Stimulated activated CD8-positive, alpha-beta memory T cell treated with anti-CD3 and anti-CD28 coated beads, Interleukin-12 subunit alpha, Interleukin-12 subunit beta, amount 100 ng/mL, for 1 hour (primary cell): Measurements from ENCODE around the gene NPRL2.

ENCODE experiments used
- DNase-seq: peaks from one replicate; pipeline ENCODE4 v3.0.0-alpha.2; 2020; ENCODE audit warnings: low read depth

The NPRL2 gene

DNA sequence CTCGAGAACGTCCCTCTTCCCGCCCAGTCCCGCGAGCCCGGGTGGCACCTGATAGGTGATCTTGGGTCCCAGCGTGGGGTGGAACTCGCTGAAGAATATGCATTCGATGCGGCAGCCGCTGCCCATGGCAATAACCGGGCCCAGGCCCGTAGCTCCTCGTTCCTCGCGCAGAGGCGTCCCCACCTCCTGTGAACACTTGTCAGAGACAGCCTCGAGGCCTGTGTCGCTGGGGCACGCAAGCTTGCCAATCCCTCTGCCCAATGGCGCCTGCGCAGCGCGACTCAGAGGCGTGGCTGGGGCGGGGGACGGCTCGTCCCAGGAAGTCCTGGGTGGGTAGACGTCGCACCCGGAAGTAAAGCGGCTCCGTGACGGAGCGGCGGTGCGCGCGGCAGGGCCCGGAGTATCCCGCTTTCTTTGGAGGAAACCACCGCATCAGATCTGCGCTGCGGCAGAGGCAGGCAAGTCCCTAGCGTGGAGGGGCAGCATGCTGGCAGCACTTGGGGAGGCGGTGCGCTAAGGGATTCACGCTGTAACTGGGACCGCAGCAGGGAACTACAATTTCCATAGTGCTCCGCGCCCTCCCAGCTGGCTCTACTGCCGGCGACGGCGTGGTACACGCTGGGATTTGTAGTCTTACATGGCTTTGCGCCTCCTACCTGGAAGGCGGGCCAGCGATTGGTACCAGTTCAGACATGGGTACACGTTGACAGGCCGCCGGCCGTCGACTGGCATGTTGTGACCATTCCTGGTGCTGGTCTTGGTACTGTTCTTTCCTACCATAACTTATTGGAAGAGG, at the start of gene NPRL2, which contains the start of gene CYB561D2:
Gene NPRL2 (minus strand): TSS at position 249 of the 796 bp plus-strand sequence. CDS start 123 bp downstream, at position 126.
Gene CYB561D2 (plus strand): TSS at position 336 of the 796 bp plus-strand sequence. CDS start 572 bp downstream, outside the sequence.
- peak; percentile 98 for DNase-seq

DNA sequence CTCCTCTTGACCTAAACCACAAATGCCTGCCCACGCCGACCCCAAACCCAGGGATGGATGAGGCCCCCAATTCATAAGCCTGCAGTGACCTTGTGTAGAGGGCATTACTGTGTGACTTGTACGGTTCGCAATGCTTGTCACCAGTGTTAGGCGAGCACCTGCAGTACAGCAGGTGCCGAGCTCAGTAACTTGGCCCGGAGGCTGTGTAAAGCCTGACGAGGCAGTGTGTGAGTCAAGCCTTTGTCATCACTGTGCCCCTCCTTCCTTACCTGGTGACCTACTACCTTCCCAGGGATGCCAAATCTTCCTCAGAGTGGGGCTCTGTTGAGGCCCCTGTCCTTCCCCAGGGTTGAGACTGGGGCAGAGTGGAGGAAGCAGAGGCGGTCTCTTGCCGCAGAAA, 45.9 kb upstream of the NPRL2 start:
- no peak for DNase-seq

DNA sequence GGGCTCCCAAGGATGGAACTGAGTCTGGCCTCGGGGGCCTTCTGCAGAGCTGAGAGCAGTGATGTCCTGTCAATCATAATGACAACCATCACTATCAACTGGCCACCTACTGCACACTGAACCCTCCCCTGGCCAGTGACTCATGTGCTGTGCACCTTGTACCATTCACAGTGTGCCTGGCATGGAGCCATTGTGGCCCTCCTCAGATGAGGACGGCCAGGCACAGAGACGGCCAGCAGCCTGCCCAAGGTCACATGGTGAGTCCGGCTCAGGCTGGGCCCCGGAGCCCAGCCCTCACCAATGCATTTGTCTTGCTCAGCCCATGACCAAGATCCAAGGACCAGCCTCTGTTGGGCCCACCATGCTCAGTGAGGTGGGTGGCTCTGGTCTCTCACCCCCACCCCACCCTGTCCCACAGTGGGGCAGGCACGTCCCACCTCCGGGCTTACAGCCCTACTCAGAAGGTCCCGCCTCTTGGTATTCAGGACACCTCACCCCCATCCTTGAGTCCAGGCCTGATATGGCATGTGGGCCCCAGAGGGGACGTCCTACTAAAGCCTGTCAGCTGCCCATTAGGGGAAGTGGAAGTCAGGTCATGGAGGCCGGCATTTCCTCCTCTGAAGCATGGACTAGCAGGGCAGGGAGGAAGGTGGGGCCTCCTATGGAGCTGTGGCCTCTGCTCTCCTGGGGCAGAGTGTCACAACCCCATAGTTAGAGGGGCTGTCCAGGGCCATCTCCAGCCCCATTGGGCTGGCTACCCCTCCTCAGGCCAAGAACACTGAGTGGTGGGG, 44.7 kb upstream of the NPRL2 start:
- DNase-seq, result no peak

DNA sequence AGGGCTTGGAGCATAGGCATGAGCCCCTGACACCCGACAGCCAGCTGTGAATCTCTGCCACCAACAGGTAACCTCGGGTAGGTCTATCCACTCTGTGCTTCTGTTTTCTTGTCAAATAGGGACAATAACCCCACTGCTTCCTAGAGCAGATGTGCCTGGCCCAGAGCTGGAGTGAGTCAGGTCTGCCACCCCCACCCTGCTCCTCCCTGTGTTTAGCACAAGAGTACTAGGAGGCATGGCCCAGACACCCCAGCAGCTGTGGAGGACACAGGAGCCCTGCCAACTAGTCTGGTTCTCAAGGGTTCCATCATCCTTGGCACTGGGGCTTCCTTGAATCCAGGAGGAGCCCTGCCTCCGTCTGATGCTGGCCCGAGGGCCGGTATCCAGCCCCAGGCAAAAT, 42.5 kb upstream of the NPRL2 start:
- DNase-seq, result no peak

DNA sequence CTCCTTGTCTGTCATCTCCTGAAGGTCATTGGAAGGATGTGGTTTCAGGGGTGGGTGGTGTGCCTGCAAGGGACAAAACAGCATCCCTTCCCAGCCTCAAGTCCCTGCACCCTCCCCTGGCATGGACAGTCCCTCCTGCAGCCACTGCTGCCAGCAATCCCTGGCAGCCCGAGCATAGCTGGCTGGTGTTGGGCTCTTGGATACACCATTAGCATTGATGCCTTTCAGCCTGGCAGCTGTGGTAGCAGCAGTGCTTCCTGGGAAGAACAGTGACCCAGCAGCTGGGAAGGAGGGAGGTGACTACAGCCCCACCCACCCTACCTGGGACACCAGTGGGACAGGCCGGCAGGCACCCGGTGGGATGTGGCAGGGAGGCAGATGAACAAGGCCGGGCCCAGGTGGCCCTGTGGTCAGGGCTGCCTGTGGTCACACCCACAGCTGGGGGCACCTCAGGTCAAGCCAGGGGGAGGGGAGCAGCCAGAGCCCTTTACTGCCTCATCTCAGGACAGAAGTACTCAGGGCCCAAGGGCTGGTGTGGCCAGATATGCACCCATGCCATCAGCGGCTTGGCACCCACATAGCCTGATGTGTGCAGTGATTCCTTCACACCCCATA, 41.6 kb upstream of the NPRL2 start:
- no peak for DNase-seq

DNA sequence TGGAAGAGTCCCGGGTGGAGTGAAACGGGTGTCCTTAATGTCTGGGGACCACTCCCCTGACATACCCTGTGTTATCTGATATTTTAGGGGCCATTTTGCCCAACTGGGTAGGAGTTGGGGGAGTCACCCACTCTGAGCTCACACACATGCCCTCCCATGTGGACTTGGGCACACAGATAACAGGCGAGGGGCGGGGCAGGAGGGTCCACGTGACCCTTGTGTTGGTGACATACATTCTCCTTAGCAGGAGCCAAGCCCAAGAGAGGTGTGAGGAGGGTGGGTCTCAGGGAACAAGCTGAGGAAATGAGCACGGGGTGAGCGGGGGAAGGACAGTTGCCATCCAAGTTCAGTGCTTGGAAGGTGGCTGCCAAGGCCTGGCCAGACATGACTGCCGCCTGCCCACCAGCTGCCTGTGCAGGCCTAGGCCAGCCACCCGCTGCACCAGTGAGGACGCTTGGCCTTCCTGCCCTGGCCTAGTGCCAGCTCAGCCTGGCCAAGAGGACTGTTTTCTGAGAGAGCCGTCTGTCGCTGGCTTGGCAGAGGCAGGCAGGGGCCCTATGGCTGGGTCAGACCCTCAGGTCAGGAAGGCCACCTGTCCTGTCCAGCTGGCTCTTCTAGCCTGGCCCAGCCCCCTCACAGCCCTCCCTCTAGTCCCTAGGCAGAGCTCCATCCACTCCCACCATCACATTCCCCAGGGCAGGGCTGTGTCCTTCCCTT, 40.1 kb upstream of the NPRL2 start:
- DNase-seq, result no peak

DNA sequence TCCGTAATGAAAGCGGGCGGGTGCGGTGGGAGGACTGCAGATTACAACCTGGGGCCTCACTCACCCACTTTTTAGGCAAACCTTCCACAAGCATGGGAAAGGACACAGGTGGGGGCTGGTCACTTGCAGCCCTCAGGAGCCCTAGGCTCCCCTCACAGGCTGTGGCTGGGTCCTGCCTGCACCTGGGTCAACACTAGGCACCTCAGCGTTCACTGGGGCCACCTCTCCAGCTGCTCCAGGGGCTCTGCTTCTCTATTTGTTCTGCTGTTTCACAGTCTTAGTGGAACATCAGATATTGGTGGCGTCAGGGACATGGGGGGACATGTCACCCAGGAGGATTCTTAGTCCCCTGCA, 38.8 kb upstream of the NPRL2 start:
- no peak for DNase-seq

DNA sequence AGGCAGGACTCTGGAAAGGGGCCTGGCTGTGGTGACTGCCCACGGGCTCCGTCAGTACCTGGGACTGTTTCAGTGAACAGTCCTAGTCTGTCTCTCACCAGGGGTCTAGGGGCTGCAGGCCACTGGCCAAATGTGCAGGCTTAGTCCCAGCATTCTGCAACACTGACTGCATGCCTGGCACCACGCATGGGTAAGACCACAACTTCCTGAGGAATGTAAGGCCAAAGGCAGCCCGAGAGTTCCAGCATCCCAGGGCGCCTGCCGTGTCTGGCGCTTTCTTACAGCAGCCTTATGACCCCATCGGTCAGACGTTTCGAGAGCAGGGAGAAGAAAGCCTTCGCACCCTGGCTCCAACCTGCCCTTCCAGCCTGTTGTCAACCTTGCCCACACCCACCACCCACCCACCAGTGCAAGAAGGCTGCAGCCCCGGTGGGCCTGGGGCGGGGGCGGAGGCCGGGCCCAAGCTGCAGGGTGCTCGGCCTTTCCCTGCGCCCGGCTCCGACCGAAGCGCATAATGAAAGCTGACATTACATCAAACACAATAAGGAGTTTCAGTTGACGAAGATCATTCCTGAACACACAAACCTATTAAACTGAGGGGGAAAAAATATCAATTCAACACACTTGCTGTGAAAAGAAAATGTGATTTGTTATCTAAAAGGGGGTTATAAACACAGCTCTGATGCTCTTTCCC, 38.3 kb upstream of the NPRL2 start:
- no peak for DNase-seq

DNA sequence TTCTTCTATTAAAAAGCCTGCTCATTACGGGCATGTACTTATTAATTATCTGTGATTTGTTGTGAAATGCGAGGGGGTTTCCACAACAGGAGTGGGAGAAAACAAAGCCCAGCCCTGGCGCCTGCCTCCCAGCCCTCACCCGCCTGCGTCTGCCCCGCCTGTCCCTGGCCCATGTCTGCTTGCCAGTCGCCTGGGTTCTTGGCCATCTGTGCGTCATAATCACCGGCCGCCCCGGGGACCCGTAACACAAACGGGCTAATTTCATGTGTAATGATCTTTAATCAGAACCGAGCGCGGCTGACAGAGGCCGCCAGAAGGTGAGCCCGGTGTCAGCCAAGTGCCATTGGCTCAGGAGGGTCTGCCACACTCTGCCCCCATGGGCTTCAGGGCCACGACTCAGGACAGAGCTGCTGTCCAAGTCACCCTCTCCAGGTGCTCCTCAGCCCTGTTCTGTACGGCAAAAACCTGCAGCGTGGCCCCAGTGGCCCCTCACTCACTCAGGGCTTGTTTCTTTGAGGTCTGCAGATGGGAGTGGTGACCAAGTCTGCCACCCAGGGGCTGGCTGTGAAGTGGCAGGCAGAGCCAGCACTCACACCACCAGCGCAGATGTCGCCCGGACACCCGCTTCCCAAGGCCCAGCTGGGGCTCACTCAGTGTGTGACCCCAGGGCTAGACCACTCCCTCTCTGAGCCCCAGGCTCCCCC, 37.6 kb upstream of the NPRL2 start:
- DNase-seq, result no peak

DNA sequence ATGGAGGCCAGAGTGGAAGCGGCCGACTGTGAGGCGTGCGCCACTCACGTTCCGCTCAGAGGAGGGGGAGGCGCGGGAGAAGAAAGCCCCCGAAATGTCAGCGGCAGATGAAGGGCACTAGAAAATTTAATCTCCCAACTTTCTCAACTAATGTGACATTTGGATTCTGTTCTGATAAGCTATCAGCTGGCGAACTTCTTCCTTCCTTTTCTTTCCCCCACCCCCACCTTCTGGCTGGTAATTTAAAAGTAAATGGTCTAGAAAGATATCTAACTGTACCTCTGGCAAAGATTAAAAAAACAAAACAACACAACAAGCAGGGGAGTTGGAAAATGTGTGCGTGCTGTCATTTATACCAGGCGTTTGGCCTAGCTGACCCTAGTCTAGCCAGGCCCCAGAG, 35.2 kb upstream of the NPRL2 start:
- DNase-seq, result no peak

DNA sequence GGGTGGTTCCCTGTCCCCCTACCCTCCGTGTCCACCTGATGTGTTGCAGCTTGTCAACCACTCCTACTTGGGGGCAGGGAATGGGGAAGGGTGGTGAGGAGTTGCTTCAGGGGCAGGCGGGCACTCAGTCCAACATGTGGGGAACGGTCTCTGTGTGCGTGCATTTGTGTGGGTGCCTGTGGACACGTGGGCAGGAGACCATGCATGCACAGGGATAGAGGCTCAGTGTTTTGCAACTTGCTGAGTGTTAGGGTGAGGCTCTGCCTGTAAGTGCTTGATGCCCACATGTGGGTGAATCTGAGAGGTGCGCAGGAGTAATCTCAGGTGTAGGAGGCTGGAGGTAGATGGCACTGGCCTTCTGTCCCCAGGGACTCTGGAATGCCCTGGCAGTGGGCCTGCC, 33.2 kb upstream of the NPRL2 start:
- no peak for DNase-seq

DNA sequence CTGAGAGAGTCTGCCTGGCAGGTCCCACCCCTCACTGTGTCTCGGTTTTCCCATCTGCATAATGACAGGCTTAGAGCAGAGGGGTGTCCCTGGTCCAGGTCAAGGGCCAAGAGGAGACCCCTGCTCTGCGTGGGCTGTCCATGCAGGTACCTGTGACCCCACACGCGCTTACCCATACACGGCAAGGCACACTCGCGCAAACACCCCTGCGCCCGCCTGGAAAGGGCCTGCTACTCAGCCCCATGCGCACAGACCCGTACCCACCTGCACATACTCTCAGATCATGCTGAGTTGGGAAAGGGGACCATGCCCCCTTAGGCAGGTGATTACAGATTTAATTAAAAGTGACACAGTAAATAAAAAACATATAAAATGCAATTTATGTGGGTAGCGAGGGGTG, 32.1 kb upstream of the NPRL2 start:
- DNase-seq, result no peak

DNA sequence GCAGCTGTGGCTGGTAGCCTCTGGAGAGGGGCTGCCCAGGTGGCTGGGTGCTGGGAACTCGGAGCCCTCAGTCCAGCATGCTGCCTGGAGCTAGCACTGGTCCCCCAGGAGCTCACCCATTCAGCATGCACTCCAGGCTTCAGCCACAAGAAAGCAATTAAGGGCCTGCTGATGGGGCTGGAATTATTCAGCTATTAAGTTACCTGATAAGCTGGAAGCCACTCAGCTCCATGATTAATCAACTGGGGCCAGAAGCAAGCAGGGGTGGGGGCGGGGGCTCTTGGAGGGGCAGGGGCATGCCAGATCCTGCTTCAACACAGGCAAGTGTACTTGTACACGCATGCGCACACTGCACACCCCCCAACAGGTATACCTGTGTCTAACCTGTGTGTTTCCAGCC, 30.8 kb upstream of the NPRL2 start:
- DNase-seq, result no peak

DNA sequence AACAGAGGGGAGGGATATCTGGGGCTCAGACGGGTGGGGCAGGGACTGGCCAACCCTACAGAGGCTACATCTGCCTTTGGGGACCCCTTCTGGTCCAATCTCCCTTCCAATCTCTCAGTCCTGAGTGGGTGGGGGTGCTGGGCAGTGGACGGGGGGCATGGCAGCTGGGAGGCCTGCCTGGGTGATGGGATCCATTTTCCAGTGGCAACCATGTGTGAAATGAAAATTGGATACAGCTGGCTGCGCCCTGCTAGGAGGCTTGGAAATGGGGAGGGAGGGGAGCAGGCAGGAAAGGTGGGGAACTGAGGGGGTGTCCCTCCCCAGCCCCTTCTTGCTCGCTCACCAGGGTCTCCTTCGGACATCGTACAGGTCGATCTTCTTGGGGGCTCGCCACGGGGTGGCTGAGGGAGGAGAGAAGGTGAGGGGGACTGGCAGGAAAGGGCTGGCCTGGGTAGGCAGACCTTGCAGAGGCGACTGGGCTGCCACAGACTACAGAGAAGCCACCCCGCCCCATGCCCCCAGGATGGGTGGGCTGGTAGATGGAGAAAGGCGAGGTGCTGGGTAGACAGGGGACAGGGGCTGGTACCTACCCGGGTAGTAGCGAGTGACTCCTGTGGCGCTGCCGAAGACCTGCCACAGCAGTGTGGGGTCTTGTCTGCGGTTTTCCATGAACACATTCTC, 30.0 kb upstream of the NPRL2 start:
- no peak for DNase-seq

DNA sequence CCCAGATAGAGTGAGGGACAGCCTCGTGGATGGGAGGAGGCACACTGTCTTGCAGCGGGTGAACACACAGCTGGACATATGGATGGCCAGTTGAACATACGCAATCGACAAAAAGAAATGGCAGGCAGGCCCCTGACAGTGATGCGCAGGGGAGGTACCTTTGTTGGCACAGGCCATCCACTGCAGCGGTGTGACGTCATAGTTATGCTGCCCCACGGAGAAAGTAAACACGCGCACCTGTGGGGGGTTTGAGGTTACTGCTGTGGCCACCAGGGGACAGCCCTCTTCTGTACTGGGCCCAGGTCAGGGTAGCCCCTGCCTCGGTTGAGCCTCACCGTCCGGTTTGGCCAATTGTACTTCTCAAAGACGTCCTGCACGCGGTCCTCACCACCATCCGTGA, 28.2 kb upstream of the NPRL2 start:
- DNase-seq, result no peak

DNA sequence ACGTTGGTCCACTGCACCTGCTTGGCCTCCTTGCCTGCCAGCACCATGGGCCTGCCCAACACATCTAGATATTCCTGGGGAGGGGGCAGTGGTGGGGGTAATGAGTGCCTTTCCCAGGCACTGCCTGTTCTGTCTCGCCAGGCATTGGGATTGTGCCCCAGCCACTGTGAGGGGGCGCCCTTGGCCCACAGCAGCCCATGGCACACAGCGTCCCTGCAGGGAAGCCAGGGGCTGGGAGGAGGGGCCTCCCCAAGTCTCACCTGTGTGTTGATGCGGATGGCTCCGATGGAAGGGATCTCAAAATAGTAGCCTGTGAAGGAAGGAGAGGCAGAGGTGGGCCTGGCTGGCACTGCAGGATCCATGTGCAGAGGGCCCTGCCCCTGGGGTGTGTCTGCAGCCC, 27.4 kb upstream of the NPRL2 start:
- no peak for DNase-seq

DNA sequence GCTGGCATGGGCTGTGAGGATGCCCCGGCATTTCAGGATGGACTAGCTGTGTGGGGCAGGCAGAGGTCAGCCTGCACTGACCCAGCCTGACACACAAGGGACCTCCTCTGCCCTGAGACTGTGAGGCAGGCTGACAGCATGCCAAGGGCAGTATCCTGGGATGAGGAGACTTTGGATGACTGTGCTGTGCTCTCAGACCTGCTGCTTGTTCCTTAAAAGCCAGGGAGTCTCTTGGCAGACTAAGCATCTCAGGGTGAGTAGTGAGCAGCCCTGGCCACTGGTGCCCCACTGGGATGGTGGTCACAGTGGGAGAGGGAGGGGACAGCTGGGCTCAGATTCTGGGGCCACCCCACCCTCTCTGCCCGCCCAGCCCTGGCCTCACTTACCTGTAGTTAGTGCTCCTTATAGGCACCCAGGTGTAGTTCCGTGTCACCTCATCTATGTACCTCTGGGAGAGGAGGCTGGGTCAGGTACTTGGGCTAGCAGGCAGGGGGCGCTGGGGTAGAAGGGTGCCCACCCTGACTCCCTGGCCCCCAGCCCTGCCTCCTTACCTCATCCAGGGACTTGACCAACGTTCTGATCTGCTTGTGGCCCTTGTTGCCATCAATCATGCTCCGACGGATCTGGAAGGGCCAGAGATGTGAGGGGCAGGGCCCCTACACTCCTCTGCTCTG, 24.8 kb upstream of the NPRL2 start:
- no peak for DNase-seq

DNA sequence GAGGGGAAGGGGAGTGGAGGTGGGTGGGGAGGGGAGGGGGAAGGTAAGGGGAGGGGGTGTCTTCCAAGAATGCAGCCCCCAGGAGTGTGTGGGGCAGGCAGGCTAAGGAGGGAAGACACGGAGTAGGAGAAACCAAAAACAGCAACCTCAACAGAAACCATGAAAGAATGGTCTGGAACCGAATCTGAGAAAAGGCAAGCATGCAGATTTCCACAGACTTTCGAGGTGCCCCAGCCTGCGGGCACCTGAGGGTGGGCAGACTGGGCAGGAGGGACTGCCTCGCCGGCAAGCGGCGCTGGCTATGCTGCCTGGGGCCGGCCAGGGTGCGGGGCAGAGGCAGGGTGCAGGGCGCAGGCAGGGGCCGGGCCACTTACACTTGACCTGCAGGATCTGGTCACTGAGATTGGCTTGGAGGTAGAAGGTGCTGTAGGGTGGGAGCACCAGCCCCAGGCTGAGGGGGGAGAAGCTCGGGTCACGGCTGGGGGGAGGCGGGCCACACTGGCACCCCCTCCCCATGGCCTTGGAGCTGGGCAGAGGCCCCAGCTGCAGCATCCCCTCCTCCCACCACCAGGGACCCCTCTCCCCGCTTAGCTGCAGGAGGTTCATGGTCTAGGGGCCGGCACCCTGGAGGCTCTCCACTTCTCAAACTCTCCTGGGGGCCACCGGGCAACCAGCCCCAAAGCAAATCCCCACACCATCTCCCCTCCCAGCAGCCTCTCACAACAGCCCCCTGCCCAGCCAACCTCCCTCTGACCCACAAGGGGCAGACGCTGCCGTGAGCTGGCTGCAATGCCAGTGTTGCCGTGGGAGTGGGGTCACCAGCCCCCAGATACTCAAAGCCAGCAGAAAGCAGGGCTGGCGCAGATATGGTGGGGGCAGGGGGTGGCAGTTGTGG, 24.0 kb upstream of the NPRL2 start:
- DNase-seq, result no peak
